GM18858 (cell line): ENCODE data around the gene LST1.
"Not testable (repeated sequence)": the region's sequence is repeated elsewhere in the genome, so short reads cannot be mapped to it uniquely, and the experiment has no call there.

Source experiments
- ATAC-seq: cut with Tn5 transposase; IDR thresholded peaks from one replicate; pipeline ENCODE4 v1.9.1; 2021; ENCODE audit not compliant: unreplicated experiment

LST1 gene

DNA sequence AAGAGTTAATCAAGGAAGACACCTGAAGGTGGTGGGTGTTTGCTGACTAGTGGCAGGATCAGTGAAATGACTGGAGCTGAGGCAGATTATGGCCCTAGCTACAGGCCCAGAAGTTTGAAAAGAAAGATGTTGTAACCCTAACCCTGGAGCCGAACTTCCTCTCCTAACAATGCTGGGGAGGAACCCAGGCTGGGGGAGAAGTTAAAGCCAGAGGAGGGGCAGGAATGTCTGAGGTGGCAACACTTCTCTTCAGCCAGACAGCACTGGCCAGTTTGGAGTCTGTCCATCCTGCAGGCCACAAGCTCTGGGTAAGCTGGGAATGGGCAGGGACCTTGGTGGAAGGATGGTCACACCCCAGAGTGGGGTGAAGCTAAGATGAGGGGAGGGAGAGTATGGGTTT lies at the start of gene LST1:
Gene LST1 (plus strand): TSS at position 270 of the 400 bp plus-strand sequence. CDS start 1,023 bp downstream, outside the sequence.
- ATAC-seq: no peak

DNA sequence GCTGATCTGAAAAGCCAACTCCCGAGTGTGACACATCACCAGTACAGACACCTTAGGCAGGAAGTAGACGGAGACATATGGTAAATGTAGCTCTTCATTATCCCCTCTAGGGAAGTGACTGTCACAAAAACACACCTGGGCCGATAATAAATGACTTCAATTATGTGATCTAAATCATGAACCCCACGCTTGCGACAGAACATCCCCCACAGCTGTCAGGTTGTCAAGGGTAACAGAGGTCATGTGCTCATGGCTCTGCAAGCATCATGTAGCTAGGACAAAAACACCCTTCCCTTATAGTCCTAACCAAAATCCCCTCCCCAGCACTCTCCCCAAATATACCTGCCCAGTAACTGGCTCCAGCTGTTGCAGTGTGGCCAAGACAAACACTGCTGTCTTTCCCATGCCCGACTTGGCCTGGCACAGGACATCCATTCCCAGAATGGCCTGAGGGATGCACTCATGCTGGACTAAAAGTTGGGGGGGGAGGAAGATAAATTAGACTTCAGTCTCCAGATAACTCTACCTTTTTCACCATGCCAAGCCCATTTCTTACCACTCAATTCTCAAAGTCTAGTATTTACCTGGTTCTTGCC lies 47.2 kb upstream of the LST1 start:
- ATAC-seq: no peak

DNA sequence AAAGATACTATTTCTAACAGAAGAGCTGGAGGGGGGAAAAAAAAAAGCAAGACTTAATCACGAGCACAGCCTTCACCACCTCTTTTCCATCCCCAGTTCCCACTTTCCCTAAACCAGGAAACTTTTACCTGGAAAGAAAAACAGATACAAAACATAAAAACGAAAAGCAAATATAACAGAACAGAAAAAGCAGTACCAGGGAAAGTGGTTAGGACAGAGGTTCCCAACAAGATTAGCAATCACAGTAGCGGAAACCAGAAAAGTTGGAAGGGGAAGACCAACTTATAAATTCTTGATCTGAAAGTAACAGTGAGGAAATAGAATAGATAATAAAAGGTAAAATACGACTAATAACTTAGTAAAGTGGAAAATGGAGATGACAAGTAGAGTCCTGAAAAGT lies 45.4 kb upstream of the LST1 start:
- no peak for ATAC-seq

DNA sequence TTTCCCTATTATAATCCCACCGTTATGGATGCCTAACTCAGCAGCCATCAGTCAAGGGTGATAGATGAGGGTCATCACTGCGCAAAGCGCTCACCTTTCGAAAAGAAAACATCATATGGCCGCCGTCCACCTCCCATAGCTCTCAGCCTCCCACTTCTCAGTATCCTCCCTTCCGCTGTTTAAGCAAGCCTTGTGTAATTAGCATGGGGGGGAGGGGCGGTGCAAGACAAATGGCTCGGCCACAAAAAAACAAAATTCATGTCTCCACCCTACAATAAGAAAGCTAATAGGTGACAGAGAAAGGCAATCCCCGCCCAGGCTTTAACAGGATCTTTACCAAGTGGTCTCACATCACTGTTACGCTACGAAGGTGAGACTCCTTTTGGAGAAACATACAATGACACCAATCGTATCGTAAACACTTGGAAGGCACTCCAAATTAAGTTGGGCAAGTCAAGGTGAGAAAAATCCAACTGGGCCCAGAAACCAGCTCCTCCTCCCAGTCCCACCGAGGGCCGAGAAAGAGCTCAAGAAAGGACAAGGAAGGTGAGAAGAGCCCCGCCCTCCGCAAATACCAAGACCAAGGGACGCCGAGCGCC lies 44.9 kb upstream of the LST1 start:
- ATAC-seq: no peak

DNA sequence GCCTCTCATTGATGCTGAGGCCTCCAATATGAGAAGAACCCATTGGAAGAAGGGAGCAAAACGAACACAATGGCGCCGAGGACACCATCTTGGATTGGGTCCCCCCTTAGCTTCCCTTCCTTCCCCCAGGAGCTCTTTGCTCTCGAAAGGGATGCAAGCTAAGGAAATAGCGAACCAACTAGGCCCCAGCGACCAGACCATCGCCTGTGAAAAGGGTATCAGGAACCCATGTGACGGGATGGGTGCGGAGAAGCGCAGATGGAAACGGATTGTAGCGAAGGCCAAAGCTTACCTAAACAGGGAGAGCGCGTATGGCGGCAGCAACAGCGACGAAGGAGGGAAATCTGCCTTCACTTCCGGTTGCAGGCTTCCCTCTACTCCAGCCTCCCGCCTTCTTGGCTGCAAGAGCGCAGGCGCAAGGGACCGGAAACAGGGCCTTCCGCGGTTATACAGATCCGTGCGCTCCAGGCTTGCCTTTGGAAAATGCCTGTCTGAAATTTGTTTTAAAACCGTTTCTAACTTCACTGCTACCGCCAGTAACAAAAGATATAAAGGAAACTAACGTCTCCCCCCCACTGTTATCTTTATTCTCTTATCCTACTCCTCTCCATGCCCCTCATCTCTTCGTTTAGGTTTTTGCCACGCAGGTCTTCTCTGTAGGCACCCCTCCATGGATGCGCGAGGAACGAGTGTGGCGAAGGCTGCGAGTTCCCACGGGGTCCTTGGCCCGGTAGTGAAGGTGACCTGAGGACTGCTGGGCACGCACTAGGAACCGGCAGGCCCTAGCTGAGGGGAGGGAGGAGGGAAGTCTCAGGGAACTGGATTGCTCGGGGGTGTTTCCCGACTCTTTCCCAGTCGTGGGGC lies 44.2 kb upstream of the LST1 start, which contains the start of gene DDX39B:
Gene DDX39B (minus strand): TSS at position 346 of the 864 bp plus-strand sequence. CDS start 1,471 bp downstream, outside the sequence.
- ATAC-seq: no peak

DNA sequence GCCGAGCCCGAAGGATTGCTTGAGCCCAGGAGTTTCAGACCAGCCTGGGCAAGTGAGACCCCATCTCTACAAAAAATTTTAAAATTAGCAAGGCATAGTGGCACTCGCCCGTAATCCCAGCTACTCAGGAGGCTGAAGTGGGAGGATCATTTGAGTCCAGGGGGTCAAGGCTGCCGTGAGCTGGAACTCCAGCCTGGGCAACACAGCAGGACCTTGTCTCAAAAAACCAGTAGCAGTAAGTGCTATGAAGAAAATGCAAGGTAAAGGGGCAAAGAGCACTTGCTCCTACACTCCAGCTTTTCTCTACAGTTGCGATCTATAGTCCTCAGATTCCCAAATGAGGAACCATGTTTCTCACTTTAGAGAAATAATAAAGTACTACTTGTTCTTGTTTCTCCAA lies 42.4 kb upstream of the LST1 start:
- ATAC-seq: no peak

DNA sequence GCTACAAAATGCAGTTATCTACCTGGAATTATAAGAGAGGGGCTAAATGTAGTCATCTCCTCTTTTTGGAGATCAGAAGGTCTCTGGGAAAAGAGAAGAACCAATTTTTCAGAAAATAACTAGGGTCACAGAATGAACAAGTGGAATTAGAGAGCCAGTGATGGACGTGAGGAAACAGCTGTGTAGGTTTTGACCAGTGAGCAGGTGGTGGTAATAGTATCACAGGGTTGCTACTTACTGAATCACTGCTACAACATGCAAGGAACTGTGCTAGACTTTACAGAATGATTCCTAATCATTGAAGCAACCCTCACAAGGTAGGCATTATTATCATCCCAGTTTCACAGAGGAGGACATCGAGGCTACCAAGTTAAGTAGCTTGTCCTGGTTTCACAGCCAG lies 41.4 kb upstream of the LST1 start:
- ATAC-seq: no peak

DNA sequence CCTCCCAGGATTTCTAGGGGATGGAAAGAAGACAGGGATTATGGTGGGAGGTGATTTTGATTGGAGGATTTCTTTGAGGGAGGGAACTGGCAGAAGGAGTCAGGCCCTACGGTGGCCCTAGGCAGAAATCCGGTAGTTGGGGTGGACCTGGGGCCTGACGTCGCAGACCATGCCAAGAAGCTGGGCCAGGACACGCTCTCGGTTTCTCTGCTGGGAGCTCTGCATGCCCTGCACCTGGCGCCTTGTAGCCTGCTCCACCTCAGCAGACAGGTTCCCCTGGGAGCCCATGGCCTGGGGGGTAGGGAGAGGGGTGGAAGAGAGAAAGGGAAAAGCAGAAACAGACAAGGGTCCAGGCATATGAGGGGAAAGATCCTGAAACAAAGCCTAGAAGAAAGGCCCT lies 40.8 kb upstream of the LST1 start:
- no peak for ATAC-seq

DNA sequence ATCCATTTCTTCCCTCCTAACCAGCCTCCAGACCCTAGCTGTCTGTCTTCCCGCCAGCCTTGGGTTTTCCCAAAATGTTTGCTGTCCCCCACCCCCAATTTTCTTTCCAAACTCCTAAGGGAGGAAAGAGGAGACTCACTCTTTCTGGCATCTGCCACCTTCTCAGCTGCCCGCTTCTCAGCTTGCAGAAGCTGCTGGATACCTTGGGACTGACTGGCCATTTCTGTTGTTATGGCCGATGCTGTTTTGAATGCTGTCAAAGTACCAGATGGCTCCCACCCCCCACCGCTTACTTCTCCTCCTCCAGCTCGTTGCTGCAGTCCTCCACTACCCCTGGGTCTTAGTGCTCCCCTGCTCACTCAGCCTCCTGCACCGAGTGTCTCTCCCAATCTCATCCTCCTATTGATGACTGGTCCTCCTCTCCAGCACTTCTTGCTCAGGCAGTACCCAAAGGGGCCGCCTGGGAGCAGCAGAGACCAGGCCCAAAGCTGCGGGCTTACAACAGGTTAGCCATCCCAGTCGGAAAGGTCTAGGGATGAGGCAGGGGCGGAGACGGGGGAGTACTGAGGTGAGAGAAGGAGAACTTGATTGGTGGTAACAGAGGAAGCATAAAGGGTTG lies 39.6 kb upstream of the LST1 start, which contains the start of gene ATP6V1G2:
Gene ATP6V1G2 (minus strand): TSS at position 270 of the 619 bp plus-strand sequence. CDS start 49 bp downstream, at position 221.
- ATAC-seq: peak; percentile 39

DNA sequence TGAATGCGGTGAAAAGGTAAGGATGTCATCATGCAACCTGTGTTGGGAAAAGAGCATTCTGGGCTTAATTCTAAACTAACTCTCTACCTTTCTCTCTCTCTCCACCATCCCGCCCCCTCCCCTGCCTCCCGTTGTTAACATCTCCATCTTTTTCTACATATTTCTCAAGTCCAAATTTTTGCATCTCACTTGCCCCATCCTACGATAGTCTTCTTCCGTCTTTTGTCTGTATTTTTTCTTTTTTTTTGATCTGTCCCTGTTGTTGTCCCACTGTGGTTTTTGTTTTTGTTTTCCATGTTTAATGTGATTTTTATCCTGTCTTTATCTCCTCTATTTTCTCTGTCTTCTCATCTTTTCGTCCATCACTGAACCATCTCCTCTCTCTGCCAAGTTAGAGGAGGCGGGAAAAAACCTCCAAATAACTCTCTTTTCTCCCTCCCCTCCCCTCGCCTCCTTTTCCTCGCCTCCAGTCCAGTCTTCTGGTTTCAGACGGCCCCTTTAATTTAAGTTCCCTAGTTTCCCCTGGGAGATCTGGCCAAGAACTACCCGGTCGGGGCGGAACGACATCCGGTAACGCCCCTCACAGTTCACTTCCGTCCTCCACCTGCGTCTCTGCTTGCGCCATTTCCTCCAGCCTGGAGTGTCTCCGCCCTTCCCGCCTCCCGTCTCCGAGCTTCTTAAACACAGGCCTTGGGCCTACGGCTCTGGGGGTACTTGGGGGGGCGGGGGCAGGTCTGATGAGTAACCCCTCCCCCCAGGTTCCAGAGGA lies 38.9 kb upstream of the LST1 start, which contains the start of gene NFKBIL1:
Gene NFKBIL1 (plus strand): TSS at position 651 of the 769 bp plus-strand sequence. CDS start 87 bp downstream, at position 738.
- no peak for ATAC-seq

DNA sequence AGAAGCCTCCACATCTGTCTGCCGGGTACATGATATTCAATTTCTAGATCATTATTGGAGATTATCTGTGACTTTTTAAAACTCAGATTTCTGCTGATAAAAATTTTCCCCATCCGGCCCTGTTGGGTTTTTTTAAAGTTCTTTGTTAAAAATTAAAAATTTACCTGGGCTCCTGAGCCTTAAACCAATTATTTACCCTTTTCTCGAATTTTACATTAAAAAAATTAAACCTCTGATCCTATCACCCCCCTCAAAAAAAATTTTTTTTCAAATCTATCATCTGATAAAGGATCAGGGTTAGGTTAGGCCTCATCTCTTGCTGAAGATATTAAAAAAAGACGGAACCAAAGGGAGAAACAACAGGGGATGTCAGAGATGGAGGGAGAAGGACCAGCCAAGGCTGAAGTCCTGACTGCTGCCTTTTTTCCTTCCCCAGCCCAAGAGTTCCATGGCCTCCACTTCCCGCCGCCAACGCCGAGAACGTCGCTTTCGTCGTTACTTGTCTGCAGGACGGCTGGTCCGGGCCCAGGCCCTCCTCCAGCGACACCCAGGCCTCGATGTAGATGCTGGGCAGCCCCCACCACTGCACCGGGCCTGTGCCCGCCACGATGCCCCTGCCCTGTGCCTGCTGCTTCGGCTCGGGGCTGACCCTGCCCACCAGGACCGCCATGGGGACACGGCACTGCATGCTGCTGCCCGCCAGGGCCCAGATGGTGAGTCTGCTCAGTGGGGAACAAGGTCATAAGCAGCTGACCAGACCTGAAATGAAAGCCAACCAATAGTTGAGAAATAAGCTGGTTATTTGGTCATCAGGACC lies 38.1 kb upstream of the LST1 start:
- ATAC-seq: no peak

DNA sequence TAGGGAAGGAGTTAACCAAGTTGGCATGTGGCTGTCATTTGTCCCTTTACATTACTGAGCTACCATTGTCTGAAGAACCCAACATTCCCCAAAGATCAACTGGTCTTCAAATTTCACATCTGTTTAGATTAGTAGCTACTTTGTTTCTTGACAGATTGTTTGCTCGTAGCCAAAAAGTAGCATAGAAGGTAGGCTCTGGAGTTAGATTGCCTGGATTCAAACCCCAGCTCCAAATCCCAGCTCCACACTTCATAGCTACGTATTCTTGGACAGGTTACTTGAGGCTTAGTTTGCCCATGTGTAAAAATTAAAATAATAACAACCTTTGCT lies 37.6 kb upstream of the LST1 start:
- ATAC-seq: no peak

DNA sequence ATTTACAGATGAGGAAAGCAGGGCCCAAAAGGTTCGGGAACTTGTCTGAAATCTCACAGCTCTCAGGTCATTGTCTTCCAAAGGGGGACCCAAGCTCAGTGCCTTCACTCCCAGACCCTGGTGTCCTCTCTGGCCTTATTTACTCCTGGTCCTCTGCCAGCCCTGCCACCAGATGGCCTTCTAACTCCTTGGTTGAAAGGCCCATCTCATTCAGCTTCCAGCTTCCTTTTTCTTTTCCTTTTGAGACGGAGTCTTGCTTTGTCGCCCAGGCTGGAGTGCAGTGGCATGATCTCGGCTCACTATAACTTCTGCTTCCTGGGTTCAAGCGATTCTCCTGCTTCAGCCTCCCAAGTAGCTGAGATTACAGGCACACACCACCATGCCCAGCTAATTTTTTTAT lies 34.7 kb upstream of the LST1 start:
- ATAC-seq: not testable (repeated sequence)

DNA sequence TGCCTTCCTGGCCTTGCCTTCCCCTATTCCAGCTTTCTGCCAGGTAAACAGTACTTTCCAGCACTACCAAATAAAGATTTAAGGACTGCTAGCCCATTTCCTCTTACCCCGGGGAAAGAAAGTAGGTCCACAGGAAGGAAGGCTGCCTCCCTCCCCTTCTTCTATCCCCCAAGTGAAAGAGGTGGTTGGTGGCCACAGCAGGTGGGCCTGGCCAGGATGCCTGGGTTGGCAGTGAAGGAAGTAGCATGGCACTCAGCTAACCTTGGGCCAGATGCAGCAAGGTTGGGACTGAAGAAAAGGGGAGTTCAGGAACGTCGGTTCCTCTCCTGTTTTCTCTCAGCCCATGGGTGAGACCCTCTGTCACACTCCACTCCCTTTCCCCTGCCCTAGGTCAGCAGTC lies 29.8 kb upstream of the LST1 start:
- no peak for ATAC-seq

DNA sequence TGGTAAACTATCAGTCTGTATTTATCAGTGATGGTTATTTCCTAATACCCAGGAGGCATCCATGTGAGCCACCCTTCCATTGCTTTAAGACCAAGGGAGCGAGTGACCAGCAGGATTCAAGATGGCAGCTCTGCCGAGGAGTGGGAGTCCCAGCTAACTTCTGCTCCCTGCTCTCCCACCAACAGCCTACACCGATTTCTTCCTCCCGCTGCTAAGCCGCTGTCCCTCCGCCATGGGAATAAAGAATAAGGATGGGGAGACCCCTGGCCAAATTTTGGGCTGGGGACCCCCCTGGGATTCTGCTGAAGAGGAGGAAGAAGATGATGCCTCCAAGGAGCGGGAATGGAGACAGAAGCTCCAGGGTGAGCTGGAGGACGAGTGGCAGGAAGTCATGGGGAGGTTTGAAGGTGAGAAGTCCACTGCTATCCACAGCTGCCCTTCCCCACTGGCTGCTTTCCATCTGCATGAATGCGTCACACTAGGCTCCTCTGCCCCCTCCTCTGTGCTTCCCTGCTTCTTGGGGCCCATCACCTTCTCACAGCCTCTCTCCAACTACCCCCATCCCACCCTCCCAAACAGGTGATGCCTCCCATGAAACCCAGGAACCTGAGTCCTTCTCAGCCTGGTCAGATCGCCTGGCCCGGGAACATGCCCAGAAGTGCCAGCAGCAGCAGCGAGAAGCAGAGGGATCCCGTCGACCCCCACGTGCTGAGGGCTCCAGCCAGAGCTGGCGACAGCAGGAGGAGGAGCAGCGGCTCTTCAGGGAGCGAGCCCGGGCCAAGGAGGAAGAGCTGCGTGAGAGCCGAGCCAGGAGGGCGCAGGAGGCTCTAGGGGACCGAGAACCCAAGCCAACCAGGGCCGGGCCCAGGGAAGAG lies 28.4 kb upstream of the LST1 start:
- ATAC-seq: no peak

DNA sequence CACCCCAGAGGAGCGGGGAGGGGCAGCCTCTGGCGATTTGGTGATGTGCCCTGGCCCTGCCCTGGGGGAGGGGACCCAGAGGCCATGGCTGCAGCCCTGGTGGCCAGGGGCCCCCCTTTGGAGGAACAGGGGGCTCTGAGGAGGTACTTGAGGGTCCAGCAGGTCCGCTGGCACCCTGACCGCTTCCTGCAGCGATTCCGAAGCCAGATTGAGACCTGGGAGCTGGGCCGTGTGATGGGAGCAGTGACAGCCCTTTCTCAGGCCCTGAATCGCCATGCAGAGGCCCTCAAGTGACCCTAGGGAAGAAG lies 27.8 kb upstream of the LST1 start:
- no peak for ATAC-seq

DNA sequence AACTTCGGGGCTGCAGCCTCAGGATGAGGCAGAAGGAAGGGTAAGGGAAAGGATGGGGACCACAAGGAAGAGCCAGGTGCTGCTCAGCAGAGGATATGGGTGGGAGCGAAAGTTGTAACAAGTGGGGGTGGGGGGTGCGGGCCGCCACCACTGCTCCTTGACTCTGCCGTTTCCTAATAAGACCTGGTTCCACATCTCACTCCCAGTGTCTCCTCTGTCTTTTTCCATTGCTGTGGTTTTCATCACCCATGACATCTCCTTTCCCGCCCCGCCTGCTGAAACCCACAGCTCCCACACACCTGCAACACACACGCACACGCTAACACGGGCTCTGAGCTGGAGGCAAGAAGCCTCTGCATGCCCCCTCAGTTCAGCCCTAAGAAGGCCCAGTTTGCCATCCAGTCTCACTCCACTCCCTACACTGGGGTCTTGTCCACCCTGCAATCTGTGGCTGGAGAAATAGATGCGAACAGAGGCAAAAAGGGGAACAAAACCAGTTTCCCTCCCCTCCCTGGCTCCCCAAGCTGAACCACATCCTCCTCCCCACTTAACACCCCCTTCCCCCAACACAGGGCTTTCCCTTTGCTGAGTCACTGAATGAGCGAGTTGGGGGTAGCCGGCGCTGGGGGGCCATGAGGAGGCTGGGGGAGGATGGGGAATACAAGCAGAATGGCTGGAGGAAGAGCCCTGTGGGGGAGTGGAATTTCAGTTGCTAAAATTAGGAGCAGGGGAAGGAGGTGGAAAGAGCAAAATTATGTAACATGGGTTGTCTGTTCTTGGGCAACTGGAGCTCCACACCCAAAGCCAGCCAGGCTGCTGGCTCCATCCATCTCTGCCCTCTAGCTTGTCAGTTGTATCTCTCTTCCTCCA lies 27.2 kb upstream of the LST1 start:
- no peak for ATAC-seq

DNA sequence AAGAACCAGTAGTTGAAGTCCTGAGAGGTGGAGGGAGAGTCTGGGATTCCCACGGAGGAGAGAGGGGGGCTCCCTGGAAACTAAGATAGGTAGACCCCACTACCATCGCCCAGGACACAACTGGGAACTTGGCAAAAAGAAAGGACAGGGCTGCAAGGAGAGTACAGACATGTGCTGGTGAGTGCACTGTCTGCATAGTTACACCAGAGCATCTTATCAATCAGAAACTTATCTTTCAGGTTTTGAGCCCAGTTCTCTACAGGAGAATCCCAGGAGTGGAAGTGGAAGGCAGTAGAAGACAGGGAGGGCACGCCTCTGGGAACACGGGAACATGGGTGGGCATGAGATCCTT lies 26.5 kb upstream of the LST1 start:
- no peak for ATAC-seq
